AG10803 (cell line): ENCODE data around the gene ACYP2.
"Not testable (repeated sequence)": the region's sequence is repeated elsewhere in the genome, so short reads cannot be mapped to it uniquely, and the experiment has no call there.

Experiments
- DNase-seq: peaks from one replicate; pipeline ENCODE4 v3.0.0; 2010; ENCODE audit warnings: low read depth
- H3K4me3 ChIP-seq: 2 replicates; pipeline ENCODE4 v1.5.1; 2011; ENCODE audit warnings: mild to moderate bottlenecking, low read length, control low read depth
- CTCF ChIP-seq: conservative IDR thresholded peaks from 2 replicates; pipeline ENCODE4 v1.5.1; 2011; ENCODE audit warnings: mild to moderate bottlenecking, low read length, control low read depth, inconsistent platforms

Gene ACYP2

GRCh38 chr2:54115284-54116137 is at the start of gene ACYP2:
ACYP2 (plus strand) TSS chr2:54115615.
- H3K4me3 ChIP-seq, result peak within 1 kb of the TSS; percentile 81
- DNase-seq, result peak; percentile 96
- TF ChIP-seq CTCF, result peak; percentile 43

GRCh38 chr2:54065891-54066290 is 49.5 kb upstream of the ACYP2 start:
- TF ChIP-seq CTCF, result no peak
- no peak overlapping the region for H3K4me3 ChIP-seq
- DNase-seq, result no peak

- no peak for TF ChIP-seq CTCF
- no peak overlapping the region for H3K4me3 ChIP-seq
- no peak for DNase-seq
Observed at GRCh38 chr2:54067851-54068375, 47.5 kb upstream of the ACYP2 start.

- DNase-seq, H3K4me3 ChIP-seq: not testable (repeated sequence)
Observed at GRCh38 chr2:54072483-54072882, 42.9 kb upstream of the ACYP2 start.

- no peak overlapping the region for H3K4me3 ChIP-seq
- DNase-seq, result no peak
- no peak for TF ChIP-seq CTCF
Observed at GRCh38 chr2:54073796-54074195, 41.6 kb upstream of the ACYP2 start.

- TF ChIP-seq CTCF, result no peak
- no peak for DNase-seq
- H3K4me3 ChIP-seq, result no peak overlapping the region
Observed at GRCh38 chr2:54074606-54075341, 40.6 kb upstream of the ACYP2 start.

- no peak for DNase-seq
- no peak overlapping the region for H3K4me3 ChIP-seq
- TF ChIP-seq CTCF, result no peak
Observed at GRCh38 chr2:54076586-54076985, 38.8 kb upstream of the ACYP2 start.
